Nephron (organoid): ENCODE data around the gene ZYX.
"Not testable (repeated sequence)": the region's sequence is repeated elsewhere in the genome, so short reads cannot be mapped to it uniquely, and the experiment has no call there.

Source experiments
- H3K27ac Mint-ChIP-seq, 3 experiments: 2 replicates each; pipeline ENCODE4 v1.8.0; 2020; ENCODE audit warnings: mixed read lengths in 3 of 3, mild to moderate bottlenecking in 2 of 3, moderate library complexity in 1 of 3
- H3K27me3 Mint-ChIP-seq: 2 replicates; pipeline ENCODE4 v1.8.0; 2021; ENCODE audit warnings: low read depth, mild to moderate bottlenecking, moderate library complexity, mixed read lengths
- H3K36me3 Mint-ChIP-seq: 2 replicates; pipeline ENCODE4 v1.8.0; 2020; ENCODE audit warnings: low read depth, mixed read lengths
- H3K4me1 Mint-ChIP-seq: 2 replicates; pipeline ENCODE4 v1.8.0; 2020; ENCODE audit warnings: mixed read lengths
- H3K4me3 Mint-ChIP-seq, 3 experiments: 2 replicates each; pipeline ENCODE4 v1.8.0; 2020; ENCODE audit warnings: mild to moderate bottlenecking in 3 of 3, mixed read lengths in 3 of 3, moderate library complexity in 2 of 3
- H3K9me3 Mint-ChIP-seq: 2 replicates; pipeline ENCODE4 v1.8.0; 2020; ENCODE audit warnings: mixed read lengths
- TF ChIP-seq, protein P1 (sequence below), 3 experiments: fragments of 200-600 bp; sonication (generic); IDR thresholded peaks; one replicate each; pipeline ENCODE4 v1.5.0; 2021; ENCODE audit warnings: antibody characterized with exemption in 3 of 3; ENCODE audit not compliant: unreplicated experiment in 3 of 3

ZYX gene

GRCh38 chr7:143408686-143409561 lies 27.8 kb downstream of the ZYX start, which contains the start of gene EPHA1:
EPHA1 (minus strand) TSS chr7:143408856; CDS start chr7:143408805, 51 bp downstream.
- H3K36me3 Mint-ChIP-seq = no peaks in the 10 kb centered on the region
- H3K4me3 Mint-ChIP-seq = peak within 1 kb of the TSS; percentile 67 to 80 (median 76)
- TF ChIP-seq, protein P1, sequence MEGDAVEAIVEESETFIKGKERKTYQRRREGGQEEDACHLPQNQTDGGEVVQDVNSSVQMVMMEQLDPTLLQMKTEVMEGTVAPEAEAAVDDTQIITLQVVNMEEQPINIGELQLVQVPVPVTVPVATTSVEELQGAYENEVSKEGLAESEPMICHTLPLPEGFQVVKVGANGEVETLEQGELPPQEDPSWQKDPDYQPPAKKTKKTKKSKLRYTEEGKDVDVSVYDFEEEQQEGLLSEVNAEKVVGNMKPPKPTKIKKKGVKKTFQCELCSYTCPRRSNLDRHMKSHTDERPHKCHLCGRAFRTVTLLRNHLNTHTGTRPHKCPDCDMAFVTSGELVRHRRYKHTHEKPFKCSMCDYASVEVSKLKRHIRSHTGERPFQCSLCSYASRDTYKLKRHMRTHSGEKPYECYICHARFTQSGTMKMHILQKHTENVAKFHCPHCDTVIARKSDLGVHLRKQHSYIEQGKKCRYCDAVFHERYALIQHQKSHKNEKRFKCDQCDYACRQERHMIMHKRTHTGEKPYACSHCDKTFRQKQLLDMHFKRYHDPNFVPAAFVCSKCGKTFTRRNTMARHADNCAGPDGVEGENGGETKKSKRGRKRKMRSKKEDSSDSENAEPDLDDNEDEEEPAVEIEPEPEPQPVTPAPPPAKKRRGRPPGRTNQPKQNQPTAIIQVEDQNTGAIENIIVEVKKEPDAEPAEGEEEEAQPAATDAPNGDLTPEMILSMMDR (IDR thresholded peaks at IDR 0.05; ENCODE audit: unreplicated experiment in 3 of 3) = peak; percentile 37 to 46 (median 45)
- H3K27ac Mint-ChIP-seq = peak within 1 kb of the TSS; percentile 1 to 77 (median 44)
- H3K4me1 Mint-ChIP-seq = peaks cover 71% of the 10 kb centered on the region
- no peaks in the 10 kb centered on the region for H3K9me3 Mint-ChIP-seq
- H3K27me3 Mint-ChIP-seq = peaks cover 14% of the 10 kb centered on the region

GRCh38 chr7:143410521-143411004 lies 29.4 kb downstream of the ZYX start:
- Mint-ChIP-seq H3K27me3 (peaks cover 23% of the 10 kb centered on the region), H3K36me3 (no peaks in the 10 kb centered on the region)

DNA sequence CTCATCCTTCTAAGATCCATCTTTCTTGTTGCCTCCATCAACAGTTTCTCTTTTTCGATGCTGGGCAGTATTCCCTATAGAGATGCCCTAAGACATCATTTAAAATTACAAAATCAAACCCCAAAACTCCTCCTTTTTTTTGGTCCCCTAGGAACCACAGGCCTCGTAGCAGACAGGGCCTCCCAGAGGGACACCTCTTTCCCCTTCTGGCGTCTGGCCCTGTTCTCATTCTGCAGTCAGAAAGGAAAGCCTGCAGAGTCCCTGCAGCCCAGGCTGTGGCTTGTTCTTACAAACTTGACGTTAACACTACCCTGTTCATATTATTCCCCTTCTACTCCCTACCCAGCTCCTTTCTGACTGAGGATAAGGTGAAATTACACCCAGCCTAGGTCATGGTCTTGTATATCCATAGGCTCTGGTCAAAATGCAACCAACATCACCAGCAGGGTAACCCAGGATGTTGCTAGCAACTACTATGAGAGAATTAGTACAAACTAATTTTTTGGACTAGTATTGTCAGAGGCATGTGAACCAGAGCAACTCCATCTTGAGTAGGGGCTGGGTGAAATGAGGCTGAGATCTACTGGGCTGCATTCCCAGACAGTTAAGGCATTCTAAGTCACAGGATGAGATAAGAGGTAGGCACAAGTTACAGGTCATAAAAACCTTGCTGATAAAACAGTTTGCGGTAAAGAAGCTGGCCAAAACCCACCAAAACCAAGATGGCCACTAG lies 31.0 kb downstream of the ZYX start:
- peaks cover 67% of the 10 kb centered on the region for H3K4me1 Mint-ChIP-seq
- no peaks in the 10 kb centered on the region for H3K36me3 Mint-ChIP-seq
- no peaks in the 10 kb centered on the region for H3K9me3 Mint-ChIP-seq
- TF ChIP-seq, protein P1 (IDR thresholded peaks at IDR 0.05; ENCODE audit: unreplicated experiment in 3 of 3) = no peak
- peaks cover 23% of the 10 kb centered on the region for H3K27me3 Mint-ChIP-seq
- peak overlapping the region in 1 of 3 experiments; percentile 49 for H3K27ac Mint-ChIP-seq
- no peak overlapping the region for H3K4me3 Mint-ChIP-seq

More at GRCh38 chr7:143410521-143411004, 29.4 kb downstream of the ZYX start:
- Mint-ChIP-seq H3K4me1 (peaks cover 71% of the 10 kb centered on the region), H3K27ac (peak overlapping the region; percentile 45 to 73 (median 69)), H3K4me3 (peak overlapping the region; percentile 23 to 56 (median 35)), H3K9me3 (no peaks in the 10 kb centered on the region)
- TF ChIP-seq, protein P1 (IDR thresholded peaks at IDR 0.05; ENCODE audit: unreplicated experiment in 3 of 3) = no peak

DNA sequence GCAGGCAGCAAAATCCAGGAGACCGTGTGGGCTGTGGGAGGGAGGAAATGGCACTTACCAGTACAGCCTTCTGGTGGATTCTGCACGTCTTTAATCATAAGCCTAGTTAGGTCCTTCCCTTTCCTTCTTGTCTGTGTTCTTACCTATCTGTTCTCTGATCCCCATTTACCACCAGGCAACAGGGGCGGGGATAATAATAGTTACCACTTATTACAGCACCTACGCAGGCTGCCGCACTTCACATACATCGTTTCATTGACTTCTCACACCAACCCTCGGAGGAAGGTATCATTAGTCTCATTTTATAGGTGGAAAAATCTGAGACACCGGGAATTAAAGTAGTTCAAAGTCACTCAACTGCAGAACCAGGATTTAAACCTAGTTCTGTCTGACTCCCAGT lies 32.0 kb downstream of the ZYX start:
- H3K36me3 Mint-ChIP-seq = no peaks in the 10 kb centered on the region
- H3K27me3 Mint-ChIP-seq = peaks cover 29% of the 10 kb centered on the region
- H3K4me1 Mint-ChIP-seq = peaks cover 59% of the 10 kb centered on the region
- TF ChIP-seq, protein P1 (IDR thresholded peaks at IDR 0.05; ENCODE audit: unreplicated experiment in 3 of 3) = no peak
- no peak overlapping the region for H3K4me3 Mint-ChIP-seq
- H3K9me3 Mint-ChIP-seq = no peaks in the 10 kb centered on the region
- peak overlapping the region in 1 of 3 experiments; percentile 37 for H3K27ac Mint-ChIP-seq

- not testable (repeated sequence) for H3K36me3 Mint-ChIP-seq, H3K9me3 Mint-ChIP-seq, H3K4me3 Mint-ChIP-seq, H3K27ac Mint-ChIP-seq
- H3K4me1 Mint-ChIP-seq = peaks cover 60% of the 10 kb centered on the region
- peaks cover 29% of the 10 kb centered on the region for H3K27me3 Mint-ChIP-seq
These were observed 34.1 kb downstream of the ZYX start for GRCh38 chr7:143415209-143415608.
